ENCODE results near the gene KCNC1.

GRCh38 chr11:17714870-17715269, 19.7 kb upstream of the KCNC1 start:
- TF ChIP-seq POLR2A (IDR thresholded peaks at IDR 0.05; ENCODE audit: low read depth, low read length), result no peak
- no peak for TF ChIP-seq CTCF (conservative IDR thresholded peaks at IDR 0.05; ENCODE audit: low read depth, low read length)
- no peak for TF ChIP-seq BHLHE40 (IDR thresholded peaks at IDR 0.05; ENCODE audit: low read depth, low read length)
- TF ChIP-seq SMC3 (IDR thresholded peaks at IDR 0.05; ENCODE audit: low read depth, low read length), result no peak
- TF ChIP-seq ELK1 (IDR thresholded peaks at IDR 0.05; ENCODE audit: borderline replicate concordance, low read depth, low read length), result no peak
- no peak for TF ChIP-seq RAD21 (IDR thresholded peaks at IDR 0.05; ENCODE audit: low read length)
- TF ChIP-seq NFE2L2 (IDR thresholded peaks at IDR 0.05; ENCODE audit: low read depth, low read length), result no peak
- no peak for TF ChIP-seq MAZ (IDR thresholded peaks at IDR 0.05; ENCODE audit: borderline replicate concordance, low read depth, low read length)
